WTC11 (cell line): ENCODE measurements around the gene ZNF485. TPM values are rescaled to one million over a fixed set of nuclear protein-coding genes. Genes with fewer than 3 reads are reported as not detected.

Source experiments
- ATAC-seq: fragments of 200-7000 bp; cut with Tn5 transposase; 2 replicates; pipeline ENCODE4 v1.10.0; 2021; ENCODE audit warnings: mild to moderate bottlenecking, moderate library complexity
- CTCF ChIA-PET: fragments of 300-600 bp; sonication (Branson Sonifier 250); formaldehyde crosslinking; loops from one replicate; lab custom pipeline; 2021; ENCODE audit warnings: antibody characterized with exemption; lab: Charles Lee
- POLR2A ChIA-PET: fragments of 350-600 bp; sonication (Branson Sonifier 250); formaldehyde crosslinking; loops from one replicate; lab custom pipeline; 2021; ENCODE audit warnings: antibody characterized with exemption; lab: Charles Lee
- DNase-seq: peaks from one replicate; pipeline ENCODE4 v3.0.0; 2021; ENCODE audit warnings: low spot score
- H3K27ac Mint-ChIP-seq: 2 replicates; pipeline ENCODE4 v1.8.0; 2021; ENCODE audit warnings: mixed read lengths
- H3K27me3 Mint-ChIP-seq: 2 replicates; pipeline ENCODE4 v1.8.0; 2021; ENCODE audit warnings: low read depth, mild to moderate bottlenecking, moderate library complexity, mixed read lengths
- H3K36me3 Mint-ChIP-seq: 2 replicates; pipeline ENCODE4 v1.8.0; 2021; ENCODE audit warnings: mixed read lengths
- H3K4me1 Mint-ChIP-seq: 2 replicates; pipeline ENCODE4 v1.8.0; 2022; ENCODE audit warnings: mixed read lengths
- H3K4me3 Mint-ChIP-seq: 2 replicates; pipeline ENCODE4 v1.8.0; 2021; ENCODE audit warnings: mild to moderate bottlenecking, moderate library complexity, mixed read lengths
- H3K9me3 Mint-ChIP-seq: 2 replicates; pipeline ENCODE4 v1.8.0; 2021; ENCODE audit warnings: mixed read lengths
- CBFB ChIP-seq: sonication (generic); formaldehyde crosslinking; IDR thresholded peaks from 2 replicates; pipeline ENCODE4 v1.8.1; 2022; ENCODE audit warnings: mild to moderate bottlenecking, low read depth, missing genetic modification reagents
- CDX4 ChIP-seq: fragments of 250-450 bp; sonication (Bioruptor Pico); IDR thresholded peaks from 2 replicates; pipeline ENCODE4 v1.9.0; 2021; ENCODE audit warnings: moderate library complexity, mild to moderate bottlenecking, inconsistent platforms, borderline replicate concordance
- E2F4 ChIP-seq: sonication (generic); formaldehyde crosslinking; IDR thresholded peaks from 2 replicates; pipeline ENCODE4 v1.8.1; 2022; ENCODE audit warnings: low read depth, mild to moderate bottlenecking, moderate library complexity, missing genetic modification reagents, borderline replicate concordance
- E2F5 ChIP-seq: sonication (generic); formaldehyde crosslinking; IDR thresholded peaks from 2 replicates; pipeline ENCODE4 v1.8.1; 2022; ENCODE audit warnings: mild to moderate bottlenecking, moderate library complexity, missing genetic modification reagents
- EMX1 ChIP-seq: fragments of 250-450 bp; sonication (Bioruptor Pico); IDR thresholded peaks from 2 replicates; pipeline ENCODE4 v1.8.0; 2021; ENCODE audit warnings: mild to moderate bottlenecking
- HMGA2 ChIP-seq: fragments of 250-450 bp; sonication (Bioruptor Pico); IDR thresholded peaks from 2 replicates; pipeline ENCODE4 v1.4.0; 2021; ENCODE audit warnings: mild to moderate bottlenecking, moderate library complexity
- JAZF1 ChIP-seq: fragments of 250-450 bp; sonication (Bioruptor Pico); IDR thresholded peaks from 2 replicates; pipeline ENCODE4 v1.9.0; 2021; ENCODE audit warnings: moderate library complexity, mild to moderate bottlenecking, inconsistent platforms
- JUN ChIP-seq: sonication (generic); formaldehyde crosslinking; IDR thresholded peaks from 2 replicates; pipeline ENCODE4 v1.8.0; 2023; ENCODE audit warnings: mild to moderate bottlenecking, missing genetic modification reagents
- KAT7 ChIP-seq: sonication (generic); formaldehyde crosslinking; IDR thresholded peaks from 2 replicates; pipeline ENCODE4 v1.8.1; 2023; ENCODE audit warnings: missing genetic modification reagents, mild to moderate bottlenecking, borderline replicate concordance
- MAX ChIP-seq: sonication (generic); formaldehyde crosslinking; IDR thresholded peaks from 2 replicates; pipeline ENCODE4 v1.8.0; 2022; ENCODE audit warnings: mild to moderate bottlenecking, missing genetic modification reagents
- MLX ChIP-seq: sonication (generic); formaldehyde crosslinking; IDR thresholded peaks from 2 replicates; pipeline ENCODE4 v1.8.1; 2023; ENCODE audit warnings: mild to moderate bottlenecking, missing genetic modification reagents, moderate library complexity
- NFYB ChIP-seq: sonication (generic); formaldehyde crosslinking; conservative IDR thresholded peaks from 2 replicates; pipeline ENCODE4 v1.8.0; 2022; ENCODE audit warnings: low read depth, missing genetic modification reagents
- NR3C1 ChIP-seq: sonication (generic); formaldehyde crosslinking; conservative IDR thresholded peaks from 2 replicates; pipeline ENCODE4 v1.8.1; 2023; ENCODE audit warnings: low read depth, mild to moderate bottlenecking, missing genetic modification reagents
- RORB ChIP-seq: fragments of 250-450 bp; sonication (Bioruptor Pico); IDR thresholded peaks from 2 replicates; pipeline ENCODE4 v1.9.0; 2021; ENCODE audit warnings: mild to moderate bottlenecking
- SMAD3 ChIP-seq: sonication (generic); formaldehyde crosslinking; IDR thresholded peaks from 2 replicates; pipeline ENCODE4 v1.8.0; 2022; ENCODE audit warnings: missing genetic modification reagents, mild to moderate bottlenecking, borderline replicate concordance
- SOX15 ChIP-seq: fragments of 250-450 bp; sonication (Bioruptor Pico); IDR thresholded peaks from 2 replicates; pipeline ENCODE4 v1.9.0; 2021; ENCODE audit warnings: mild to moderate bottlenecking
- TEAD4 ChIP-seq: sonication (generic); formaldehyde crosslinking; IDR thresholded peaks from 2 replicates; pipeline ENCODE4 v1.8.0; 2022; ENCODE audit warnings: mild to moderate bottlenecking, missing genetic modification reagents
- USF2 ChIP-seq: sonication (generic); formaldehyde crosslinking; IDR thresholded peaks from 2 replicates; pipeline ENCODE4 v1.8.1; 2023; ENCODE audit warnings: mild to moderate bottlenecking, missing genetic modification reagents, moderate library complexity
- ZMAT4 ChIP-seq: fragments of 250-450 bp; sonication (Bioruptor Pico); IDR thresholded peaks from 2 replicates; pipeline ENCODE4 v1.9.0; 2021; ENCODE audit warnings: mild to moderate bottlenecking
- ZNF219 ChIP-seq: sonication (generic); formaldehyde crosslinking; IDR thresholded peaks from 2 replicates; pipeline ENCODE4 v1.8.0; 2023; ENCODE audit warnings: missing genetic modification reagents, mild to moderate bottlenecking, borderline replicate concordance
- ZNF281 ChIP-seq: sonication (generic); formaldehyde crosslinking; IDR thresholded peaks from 2 replicates; pipeline ENCODE4 v1.8.0; 2023; ENCODE audit warnings: mild to moderate bottlenecking, missing genetic modification reagents
- ZNF512 ChIP-seq: sonication (generic); formaldehyde crosslinking; IDR thresholded peaks from 2 replicates; pipeline ENCODE4 v1.8.1; 2022; ENCODE audit warnings: missing genetic modification reagents, borderline replicate concordance
- ZNF671 ChIP-seq: fragments of 250-450 bp; sonication (Bioruptor Pico); IDR thresholded peaks from 2 replicates; pipeline ENCODE4 v1.8.0; 2021; ENCODE audit warnings: mild to moderate bottlenecking
- total RNA-seq: library from RNA; stranded (reverse); gene quantifications from 3 replicates; pipeline ENCODE4 v1.2.3, GENCODE V29; 2021

ZNF485 gene
- total RNA-seq, 1 experiment from 2014 or later = 9.6 TPM

- CTCF ChIA-PET = no interaction called here
- TF ChIP-seq TEAD4 (CRISPR knock-in tag) (no peak), CBFB (no peak), E2F5 (CRISPR knock-in tag) (no peak), RORB (CRISPR knock-in tag) (no peak), ZNF281 (CRISPR knock-in tag) (no peak), MAX (CRISPR knock-in tag) (no peak), SMAD3 (no peak), NR3C1 (CRISPR knock-in tag) (no peak), NFYB (CRISPR knock-in tag) (no peak), USF2 (CRISPR knock-in tag) (no peak), HMGA2 (CRISPR knock-in tag) (no peak), ZMAT4 (no peak), ZNF219 (CRISPR knock-in tag) (no peak), KAT7 (CRISPR knock-in tag) (no peak), ZNF671 (CRISPR knock-in tag) (no peak), JAZF1 (CRISPR knock-in tag) (no peak), SOX15 (no peak)
- H3K27ac Mint-ChIP-seq = no peak overlapping the region
- H3K27me3 Mint-ChIP-seq = no peaks in the 10 kb centered on the region
- peaks cover 5% of the 10 kb centered on the region for H3K4me1 Mint-ChIP-seq
- peaks cover 64% of the 10 kb centered on the region for H3K9me3 Mint-ChIP-seq
- ATAC-seq (no peak), DNase-seq (no peak)
- H3K4me3 Mint-ChIP-seq = no peak overlapping the region
- POLR2A ChIA-PET = no interaction called here
- peaks cover 72% of the 10 kb centered on the region for H3K36me3 Mint-ChIP-seq
Observed at GRCh38 chr10:43616697-43617370, 10.6 kb downstream of the ZNF485 start.

- DNase-seq (no peak), ATAC-seq (no peak)
- no peak for TF ChIP-seq JAZF1 (CRISPR knock-in tag)
- Mint-ChIP-seq H3K36me3 (peaks cover 48% of the 10 kb centered on the region), H3K4me3 (no peak overlapping the region), H3K27me3 (no peaks in the 10 kb centered on the region), H3K4me1 (no peaks in the 10 kb centered on the region), H3K27ac (no peak overlapping the region), H3K9me3 (peaks cover 62% of the 10 kb centered on the region)
- ChIA-PET CTCF (no interaction called here), POLR2A (no interaction called here)
Observed at GRCh38 chr10:43619368-43619767, 13.1 kb downstream of the ZNF485 start.

- Mint-ChIP-seq H3K36me3 (peaks cover 21% of the 10 kb centered on the region), H3K27ac (no peak overlapping the region), H3K4me3 (no peak overlapping the region), H3K4me1 (no peaks in the 10 kb centered on the region), H3K27me3 (no peaks in the 10 kb centered on the region), H3K9me3 (peaks cover 46% of the 10 kb centered on the region)
- DNase-seq (no peak), ATAC-seq (no peak)
- POLR2A ChIA-PET = no interaction called here
- CTCF ChIA-PET = no interaction called here
- TF ChIP-seq CBFB (no peak), JUN (CRISPR knock-in tag) (no peak), NFYB (CRISPR knock-in tag) (no peak), ZNF512 (CRISPR knock-in tag) (no peak), MLX (CRISPR knock-in tag) (no peak), CDX4 (no peak), EMX1 (no peak), E2F4 (CRISPR knock-in tag) (no peak)
Observed at GRCh38 chr10:43622038-43622437, 15.8 kb downstream of the ZNF485 start.
